Nephron (organoid): ENCODE measurements around the gene IKBKE.

ENCODE experiments used
- H3K27ac Mint-ChIP-seq, 3 experiments: 2 replicates each; pipeline ENCODE4 v1.8.0; 2020; ENCODE audit warnings: mixed read lengths in 3 of 3, mild to moderate bottlenecking in 2 of 3, moderate library complexity in 1 of 3
- H3K27me3 Mint-ChIP-seq: 2 replicates; pipeline ENCODE4 v1.8.0; 2021; ENCODE audit warnings: low read depth, mild to moderate bottlenecking, moderate library complexity, mixed read lengths
- H3K36me3 Mint-ChIP-seq: 2 replicates; pipeline ENCODE4 v1.8.0; 2020; ENCODE audit warnings: low read depth, mixed read lengths
- H3K4me1 Mint-ChIP-seq: 2 replicates; pipeline ENCODE4 v1.8.0; 2020; ENCODE audit warnings: mixed read lengths
- H3K4me3 Mint-ChIP-seq, 3 experiments: 2 replicates each; pipeline ENCODE4 v1.8.0; 2020; ENCODE audit warnings: mild to moderate bottlenecking in 3 of 3, mixed read lengths in 3 of 3, moderate library complexity in 2 of 3
- H3K9me3 Mint-ChIP-seq: 2 replicates; pipeline ENCODE4 v1.8.0; 2020; ENCODE audit warnings: mixed read lengths
- CTCF ChIP-seq, 3 experiments: fragments of 200-600 bp; sonication (generic); IDR thresholded peaks; one replicate each; pipeline ENCODE4 v1.5.0; 2021; ENCODE audit warnings: antibody characterized with exemption in 3 of 3; ENCODE audit not compliant: unreplicated experiment in 3 of 3

The IKBKE gene

GRCh38 chr1:206469933-206470691 is at the start of gene IKBKE:
Gene IKBKE, plus strand, starts transcription at chr1:206470476. Its CDS starts 2,752 bp downstream, at chr1:206473228.
- TF ChIP-seq CTCF (IDR thresholded peaks at IDR 0.05; ENCODE audit: unreplicated experiment in 3 of 3), result peak in 2 of 3 experiments; percentile 16 to 23
- H3K4me1 Mint-ChIP-seq, result peaks cover 61% of the 10 kb centered on the region
- peak within 1 kb of the TSS; percentile 68 to 91 (median 79) for H3K27ac Mint-ChIP-seq
- peak within 1 kb of the TSS; percentile 78 to 84 (median 80) for H3K4me3 Mint-ChIP-seq
- no peaks in the 10 kb centered on the region for H3K9me3 Mint-ChIP-seq
- H3K27me3 Mint-ChIP-seq, result peaks cover 16% of the 10 kb centered on the region
- peaks cover 7% of the 10 kb centered on the region for H3K36me3 Mint-ChIP-seq

GRCh38 chr1:206421616-206422340 is 48.5 kb upstream of the IKBKE start:
- Mint-ChIP-seq H3K27me3 (no peaks in the 10 kb centered on the region), H3K4me3 (no peak overlapping the region), H3K36me3 (peaks cover 54% of the 10 kb centered on the region), H3K9me3 (no peaks in the 10 kb centered on the region), H3K27ac (no peak overlapping the region), H3K4me1 (no peaks in the 10 kb centered on the region)
- no peak for TF ChIP-seq CTCF (IDR thresholded peaks at IDR 0.05; ENCODE audit: unreplicated experiment in 3 of 3)

GRCh38 chr1:206422525-206422924 is 47.8 kb upstream of the IKBKE start:
- TF ChIP-seq CTCF (IDR thresholded peaks at IDR 0.05; ENCODE audit: unreplicated experiment in 3 of 3), result no peak
- H3K9me3 Mint-ChIP-seq, result no peaks in the 10 kb centered on the region
- H3K36me3 Mint-ChIP-seq, result peaks cover 54% of the 10 kb centered on the region
- no peaks in the 10 kb centered on the region for H3K27me3 Mint-ChIP-seq
- no peak overlapping the region for H3K27ac Mint-ChIP-seq
- H3K4me1 Mint-ChIP-seq, result no peaks in the 10 kb centered on the region
- no peak overlapping the region for H3K4me3 Mint-ChIP-seq

GRCh38 chr1:206427291-206427690 is 43.0 kb upstream of the IKBKE start:
- H3K4me1 Mint-ChIP-seq, result peaks cover 14% of the 10 kb centered on the region
- no peaks in the 10 kb centered on the region for H3K27me3 Mint-ChIP-seq
- peaks cover 45% of the 10 kb centered on the region for H3K36me3 Mint-ChIP-seq
- H3K9me3 Mint-ChIP-seq, result no peaks in the 10 kb centered on the region
- TF ChIP-seq CTCF (IDR thresholded peaks at IDR 0.05; ENCODE audit: unreplicated experiment in 3 of 3), result no peak
- no peak overlapping the region for H3K27ac Mint-ChIP-seq
- no peak overlapping the region for H3K4me3 Mint-ChIP-seq

- no peaks in the 10 kb centered on the region for H3K9me3 Mint-ChIP-seq
- H3K27ac Mint-ChIP-seq, result peak overlapping the region in 1 of 3 experiments; percentile 14
- no peaks in the 10 kb centered on the region for H3K27me3 Mint-ChIP-seq
- H3K4me1 Mint-ChIP-seq, result peaks cover 14% of the 10 kb centered on the region
- no peak overlapping the region for H3K4me3 Mint-ChIP-seq
- TF ChIP-seq CTCF (IDR thresholded peaks at IDR 0.05; ENCODE audit: unreplicated experiment in 3 of 3), result no peak
- H3K36me3 Mint-ChIP-seq, result peaks cover 44% of the 10 kb centered on the region
Observed at GRCh38 chr1:206429421-206429820, 40.9 kb upstream of the IKBKE start.
